Suprapubic skin (tissue), 4 donors: ENCODE data around the gene UNC93B1.

Source experiments
- EP300 ChIP-seq: sonication (generic); formaldehyde crosslinking; IDR thresholded peaks from one replicate; pipeline ENCODE4 v1.6.1; 2017; ENCODE audit warnings: antibody characterized with exemption
- POLR2A ChIP-seq, 2 donors: fragments of 450-650 bp; IDR thresholded peaks; one replicate each; pipeline ENCODE4 v1.6.1; 2017; ENCODE audit warnings: antibody characterized with exemption in 2 of 2, mild to moderate bottlenecking in 2 of 2, moderate library complexity in 2 of 2
- POLR2AphosphoS5 ChIP-seq, 3 donors: sonication (generic); formaldehyde crosslinking; IDR thresholded peaks; one replicate each; pipeline ENCODE4 v1.6.1; 2017; ENCODE audit warnings: antibody characterized with exemption in 3 of 3
- TF ChIP-seq, protein P1 (sequence below), 2 donors: fragments of 200-600 bp in 1 of 2; fragments of 450-650 bp in 1 of 2; sonication (generic) in 1 of 2; IDR thresholded peaks; one replicate each; pipeline ENCODE4 v1.5.1; 2016 to 2019; ENCODE audit warnings: antibody characterized with exemption in 2 of 2, mild to moderate bottlenecking in 1 of 2, moderate library complexity in 1 of 2

DNA sequence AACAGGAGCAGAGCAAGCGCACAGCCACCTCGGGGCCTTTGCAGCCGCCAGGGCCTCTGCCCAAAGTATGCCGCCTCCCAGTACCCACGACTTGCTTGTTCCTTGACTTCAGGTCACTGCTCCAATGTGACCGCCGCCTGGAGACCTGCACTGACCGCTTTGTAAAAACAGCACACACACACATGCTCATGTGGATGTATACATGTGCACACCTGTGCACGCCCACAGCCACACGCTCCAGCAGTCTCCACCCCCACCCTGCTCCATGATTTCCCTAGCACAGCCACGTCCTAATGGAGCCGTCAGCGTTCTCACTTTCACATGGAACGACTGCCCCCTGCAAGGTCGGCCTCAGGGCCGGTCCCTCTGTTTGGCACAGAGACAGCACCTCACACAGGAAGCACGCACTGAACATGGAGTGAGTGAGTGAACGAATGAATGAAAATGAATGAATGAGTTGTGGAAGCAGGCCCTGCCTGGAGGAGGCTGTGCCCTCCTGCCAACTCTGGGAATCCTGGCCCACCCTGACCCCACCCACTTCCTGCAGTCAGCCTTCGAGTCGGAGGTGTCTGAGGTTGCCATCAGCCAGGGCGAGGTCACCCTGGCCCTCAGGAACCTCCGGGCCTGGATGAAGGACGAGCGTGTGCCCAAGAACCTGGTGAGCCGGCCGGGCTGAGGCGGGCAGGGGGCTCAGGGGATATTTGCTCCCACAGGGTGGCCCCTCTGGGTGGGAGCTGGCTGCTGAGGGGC, 14.3 kb upstream of the UNC93B1 start:
- TF ChIP-seq POLR2A (IDR thresholded peaks at IDR 0.05): no peak
- TF ChIP-seq, protein P1, sequence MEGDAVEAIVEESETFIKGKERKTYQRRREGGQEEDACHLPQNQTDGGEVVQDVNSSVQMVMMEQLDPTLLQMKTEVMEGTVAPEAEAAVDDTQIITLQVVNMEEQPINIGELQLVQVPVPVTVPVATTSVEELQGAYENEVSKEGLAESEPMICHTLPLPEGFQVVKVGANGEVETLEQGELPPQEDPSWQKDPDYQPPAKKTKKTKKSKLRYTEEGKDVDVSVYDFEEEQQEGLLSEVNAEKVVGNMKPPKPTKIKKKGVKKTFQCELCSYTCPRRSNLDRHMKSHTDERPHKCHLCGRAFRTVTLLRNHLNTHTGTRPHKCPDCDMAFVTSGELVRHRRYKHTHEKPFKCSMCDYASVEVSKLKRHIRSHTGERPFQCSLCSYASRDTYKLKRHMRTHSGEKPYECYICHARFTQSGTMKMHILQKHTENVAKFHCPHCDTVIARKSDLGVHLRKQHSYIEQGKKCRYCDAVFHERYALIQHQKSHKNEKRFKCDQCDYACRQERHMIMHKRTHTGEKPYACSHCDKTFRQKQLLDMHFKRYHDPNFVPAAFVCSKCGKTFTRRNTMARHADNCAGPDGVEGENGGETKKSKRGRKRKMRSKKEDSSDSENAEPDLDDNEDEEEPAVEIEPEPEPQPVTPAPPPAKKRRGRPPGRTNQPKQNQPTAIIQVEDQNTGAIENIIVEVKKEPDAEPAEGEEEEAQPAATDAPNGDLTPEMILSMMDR (IDR thresholded peaks at IDR 0.05): no peak
- TF ChIP-seq EP300: no peak
- TF ChIP-seq POLR2AphosphoS5 (IDR thresholded peaks at IDR 0.05): no peak
